Mesenchymal stem cell (in vitro differentiated cells and primary cell): Measurements from ENCODE around the gene MAGEB17.

ENCODE experiments used
- DNase-seq: peaks from one replicate; pipeline ENCODE4 v3.0.0-alpha.2; 2013
- H2AFZ ChIP-seq: one replicate; pipeline ENCODE4 v1.6.1; 2013; ENCODE audit warnings: low read depth, mild to moderate bottlenecking, control low read depth, inconsistent platforms, low read length, moderate library complexity
- H2AK5ac ChIP-seq: 2 replicates; pipeline ENCODE4 v1.6.1; 2013; ENCODE audit warnings: low read length, moderate library complexity, mild to moderate bottlenecking, inconsistent platforms; ENCODE audit not compliant: severe bottlenecking
- H2BK120ac ChIP-seq: one replicate; pipeline ENCODE4 v1.6.1; 2013; ENCODE audit warnings: low read depth, mild to moderate bottlenecking, inconsistent platforms, low read length, moderate library complexity
- H2BK12ac ChIP-seq, 2 experiments: one replicate each; pipeline ENCODE4 v1.6.1; 2013; ENCODE audit warnings: inconsistent platforms in 2 of 2, low read length in 2 of 2, mild to moderate bottlenecking in 2 of 2, moderate library complexity in 2 of 2, control low read depth in 1 of 2
- H2BK15ac ChIP-seq: one replicate; pipeline ENCODE4 v1.6.1; 2013; ENCODE audit warnings: mild to moderate bottlenecking, low read depth, inconsistent platforms; ENCODE audit not compliant: poor library complexity, severe bottlenecking
- H2BK5ac ChIP-seq: 2 replicates; pipeline ENCODE4 v1.6.1; 2013; ENCODE audit warnings: low read depth, mild to moderate bottlenecking, low read length, control low read depth, inconsistent platforms; ENCODE audit not compliant: poor library complexity, severe bottlenecking
- H3K14ac ChIP-seq, 2 experiments: one replicate each; pipeline ENCODE4 v1.6.1; 2013; ENCODE audit warnings: inconsistent platforms in 2 of 2, low read length in 2 of 2, control low read depth in 1 of 2, mild to moderate bottlenecking in 1 of 2, moderate library complexity in 1 of 2
- H3K18ac ChIP-seq, 2 experiments: one replicate each; pipeline ENCODE4 v1.6.1; 2013; ENCODE audit warnings: inconsistent platforms in 2 of 2, low read length in 2 of 2, control low read depth in 1 of 2, low read depth in 1 of 2, mild to moderate bottlenecking in 1 of 2
- H3K23ac ChIP-seq, 2 experiments: one replicate each; pipeline ENCODE4 v1.6.1; 2013; ENCODE audit warnings: inconsistent platforms in 2 of 2, low read length in 2 of 2, mild to moderate bottlenecking in 2 of 2, moderate library complexity in 2 of 2, control low read depth in 1 of 2
- H3K27ac ChIP-seq: 2 replicates; pipeline ENCODE4 v1.5.1; 2013; ENCODE audit warnings: mild to moderate bottlenecking, moderate library complexity, low read length, control low read depth, inconsistent platforms; ENCODE audit not compliant: poor library complexity, severe bottlenecking
- H3K27me3 ChIP-seq, 2 experiments: 2 replicates each; pipeline versions ENCODE4 v1.6.1 to v1.7.0; 2013; ENCODE audit warnings: low read length in 2 of 2, mild to moderate bottlenecking in 2 of 2, moderate library complexity in 2 of 2, control low read depth in 1 of 2, inconsistent platforms in 1 of 2; ENCODE audit not compliant: control insufficient read depth in 1 of 2, insufficient read depth in 1 of 2
- H3K36me3 ChIP-seq, 2 experiments: 2 replicates each; pipeline versions ENCODE4 v1.6.1 to v1.7.0; 2013; ENCODE audit warnings: low read length in 2 of 2, control low read depth in 1 of 2, inconsistent platforms in 1 of 2, low read depth in 1 of 2, mild to moderate bottlenecking in 1 of 2; ENCODE audit not compliant: insufficient read depth in 2 of 2, control insufficient read depth in 1 of 2
- H3K4ac ChIP-seq, 2 experiments: one replicate each; pipeline ENCODE4 v1.6.1; 2013; ENCODE audit warnings: inconsistent platforms in 2 of 2, low read length in 2 of 2, mild to moderate bottlenecking in 2 of 2, moderate library complexity in 2 of 2, control low read depth in 1 of 2, low read depth in 1 of 2
- H3K4me1 ChIP-seq: 2 replicates; pipeline ENCODE4 v1.6.1; 2013; ENCODE audit warnings: low read depth, low read length, control low read depth; ENCODE audit not compliant: control insufficient read depth, insufficient read depth
- H3K4me2 ChIP-seq: 2 replicates; pipeline ENCODE4 v1.6.1; 2013; ENCODE audit warnings: low read length, mild to moderate bottlenecking, inconsistent platforms; ENCODE audit not compliant: poor library complexity, severe bottlenecking
- H3K4me3 ChIP-seq, 2 experiments: 2 replicates each; pipeline versions ENCODE4 v1.5.1 to v1.7.0; 2013; ENCODE audit warnings: low read length in 2 of 2, mild to moderate bottlenecking in 2 of 2, control low read depth in 1 of 2, low read depth in 1 of 2; ENCODE audit not compliant: insufficient read depth in 1 of 2
- H3K79me1 ChIP-seq: replicated peaks from 2 replicates; pipeline ENCODE4 v1.6.1; 2013; ENCODE audit warnings: mild to moderate bottlenecking, control low read depth, low read length, inconsistent platforms; ENCODE audit not compliant: poor library complexity, severe bottlenecking
- H3K9ac ChIP-seq: 2 replicates; pipeline ENCODE4 v1.7.0; 2013; ENCODE audit warnings: mild to moderate bottlenecking, low read length, moderate library complexity
- H3K9me3 ChIP-seq: 2 replicates; pipeline ENCODE4 v1.7.0; 2013; ENCODE audit warnings: mild to moderate bottlenecking, low read length; ENCODE audit not compliant: control insufficient read depth
- H4K8ac ChIP-seq: one replicate; pipeline ENCODE4 v1.6.1; 2013; ENCODE audit warnings: inconsistent platforms, mild to moderate bottlenecking, low read length, moderate library complexity
- H4K91ac ChIP-seq: one replicate; pipeline ENCODE4 v1.6.1; 2013; ENCODE audit warnings: mild to moderate bottlenecking, low read length, inconsistent platforms
- WGBS: methylation state at CpG from one replicate; pipeline ENCODE4 v1.1.7; 2013; ENCODE audit warnings: mixed read lengths; 5-methylcytosine and 5-hydroxymethylcytosine counted together

Gene MAGEB17

DNA sequence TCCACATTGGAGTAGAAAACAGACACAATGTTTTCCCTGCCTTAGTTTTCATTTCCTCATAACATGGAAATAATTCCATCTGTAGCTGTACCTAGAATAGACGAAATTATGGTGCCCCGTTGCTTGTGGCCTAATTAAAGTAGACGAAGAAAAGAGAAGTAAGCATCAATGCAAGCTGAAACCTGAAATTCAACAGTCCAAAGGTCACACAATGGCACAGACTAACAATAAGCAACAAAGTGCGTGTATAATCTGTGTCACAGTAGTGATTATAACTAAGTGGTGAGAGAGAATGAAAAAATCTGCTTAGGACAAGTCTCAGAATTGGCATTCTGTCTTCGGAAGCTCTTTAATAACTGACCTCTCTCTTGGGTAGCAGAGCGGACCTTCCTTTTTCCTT, 24.3 kb downstream of the MAGEB17 start:
- no peak overlapping the region for H3K4me3 ChIP-seq
- no peak overlapping the region for H2AFZ ChIP-seq
- no peak overlapping the region for H2AK5ac ChIP-seq
- H3K9me3 ChIP-seq: no peaks in the 10 kb centered on the region
- no peak overlapping the region for H3K27ac ChIP-seq
- H3K36me3 ChIP-seq: no peaks in the 10 kb centered on the region
- H3K9ac ChIP-seq: no peak overlapping the region
- H4K8ac ChIP-seq: no peak overlapping the region
- H3K4me2 ChIP-seq: no peak overlapping the region
- H3K79me1 ChIP-seq: no peaks in the 10 kb centered on the region
- no peak overlapping the region for H3K18ac ChIP-seq
- no peak overlapping the region for H2BK12ac ChIP-seq
- H2BK15ac ChIP-seq: no peak overlapping the region
- 98% methylated on average over 5 of the region's 6 CpGs for WGBS
- peaks cover 0 to 3% of the 10 kb centered on the region in 2 experiments for H3K27me3 ChIP-seq
- H2BK120ac ChIP-seq: no peak overlapping the region
- H4K91ac ChIP-seq: no peak overlapping the region
- H3K14ac ChIP-seq: no peak overlapping the region
- H3K23ac ChIP-seq: no peak overlapping the region
- H2BK5ac ChIP-seq: no peak overlapping the region
- H3K4ac ChIP-seq: no peak overlapping the region
- no peak for DNase-seq
- no peaks in the 10 kb centered on the region for H3K4me1 ChIP-seq

DNA sequence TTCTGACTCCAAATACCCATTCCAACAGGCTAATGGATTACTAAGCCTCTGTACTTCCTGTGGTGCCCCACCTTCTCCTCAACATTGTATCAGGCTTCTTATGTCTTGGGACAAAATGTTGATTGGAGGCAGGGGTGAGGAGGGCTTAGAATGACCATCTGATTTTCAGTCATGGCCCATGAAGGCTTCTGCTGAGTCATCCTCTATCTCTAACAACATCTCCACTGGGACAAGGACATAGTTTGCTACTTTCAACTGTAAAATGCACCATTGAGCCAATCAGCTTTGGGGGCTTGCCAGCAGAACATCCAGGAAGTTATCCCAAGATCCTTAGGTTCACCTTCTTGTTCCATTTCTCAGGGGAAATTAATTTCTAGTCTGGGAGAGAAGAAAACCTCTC, 29.5 kb downstream of the MAGEB17 start:
- Histone ChIP-seq H3K4me3 (no peak overlapping the region), H3K14ac (no peak overlapping the region), H4K8ac (no peak overlapping the region), H3K27ac (no peak overlapping the region), H3K36me3 (no peaks in the 10 kb centered on the region), H2AFZ (no peak overlapping the region), H3K27me3 (peaks cover 0 to 3% of the 10 kb centered on the region in 2 experiments), H3K18ac (no peak overlapping the region), H3K4me2 (no peak overlapping the region), H2BK5ac (no peak overlapping the region), H3K4me1 (no peaks in the 10 kb centered on the region), H2BK120ac (no peak overlapping the region), H3K9ac (no peak overlapping the region), H3K79me1 (no peaks in the 10 kb centered on the region), H3K23ac (no peak overlapping the region), H4K91ac (no peak overlapping the region), H3K9me3 (no peaks in the 10 kb centered on the region), H3K4ac (no peak overlapping the region), H2AK5ac (no peak overlapping the region), H2BK12ac (no peak overlapping the region), H2BK15ac (no peak overlapping the region)
- DNase-seq: no peak

DNA sequence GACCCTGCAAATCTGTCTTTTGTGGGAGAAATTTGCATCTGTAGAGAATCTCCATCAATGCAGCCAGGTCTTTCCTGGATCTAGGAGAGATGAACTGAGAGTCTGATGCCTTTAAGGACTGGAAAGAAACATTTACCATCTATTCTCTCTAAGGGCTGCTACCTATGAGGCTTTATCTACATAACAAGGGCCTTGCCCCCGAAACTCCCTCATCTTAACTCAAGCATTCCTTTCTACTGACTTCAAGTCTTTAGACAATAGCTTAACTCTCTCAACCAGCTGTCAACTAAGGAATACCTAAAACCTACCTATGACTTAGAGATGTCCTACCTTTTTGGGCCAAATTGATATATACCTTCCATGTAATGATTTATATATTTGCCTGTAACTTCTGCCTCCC, 32.1 kb downstream of the MAGEB17 start:
- Histone ChIP-seq H3K4me1 (no peaks in the 10 kb centered on the region), H3K79me1 (no peaks in the 10 kb centered on the region), H3K18ac (no peak overlapping the region), H3K9ac (no peak overlapping the region), H3K23ac (no peak overlapping the region), H3K14ac (no peak overlapping the region), H2BK5ac (no peak overlapping the region), H2AK5ac (no peak overlapping the region), H2BK120ac (no peak overlapping the region), H3K27ac (no peak overlapping the region), H4K91ac (no peak overlapping the region), H3K9me3 (no peaks in the 10 kb centered on the region), H4K8ac (no peak overlapping the region), H2BK15ac (no peak overlapping the region), H3K36me3 (no peaks in the 10 kb centered on the region), H2BK12ac (no peak overlapping the region), H2AFZ (no peak overlapping the region), H3K4ac (no peak overlapping the region), H3K4me3 (no peak overlapping the region), H3K27me3 (no peaks in the 10 kb centered on the region), H3K4me2 (no peak overlapping the region)
- DNase-seq: no peak
- WGBS: 95% methylated on average over 1 of the region's 1 CpG

DNA sequence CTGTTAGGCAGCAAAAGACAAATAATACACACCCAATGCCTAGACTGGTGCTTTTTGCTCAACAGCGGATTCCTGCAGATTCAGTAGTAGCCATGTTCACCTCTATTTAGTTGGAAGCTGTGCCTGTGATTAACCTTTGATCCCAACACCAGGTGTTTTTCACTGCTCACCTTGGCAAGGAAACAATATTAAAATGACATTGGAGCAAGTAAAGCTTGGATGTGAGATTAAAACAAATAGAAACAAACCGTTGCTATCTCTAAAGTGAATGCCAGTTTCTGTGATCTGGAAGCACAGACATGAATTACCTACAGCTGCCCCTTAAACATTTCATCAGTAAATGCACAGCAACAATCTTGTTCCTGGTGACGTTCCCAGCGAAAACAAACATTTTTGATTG, 35.7 kb downstream of the MAGEB17 start:
- Histone ChIP-seq H3K9ac (no peak overlapping the region), H3K36me3 (no peaks in the 10 kb centered on the region), H2BK5ac (no peak overlapping the region), H3K4me3 (no peak overlapping the region), H3K27ac (no peak overlapping the region), H3K23ac (no peak overlapping the region), H3K14ac (no peak overlapping the region), H3K4me2 (no peak overlapping the region), H3K4ac (no peak overlapping the region), H2AK5ac (no peak overlapping the region), H2BK120ac (no peak overlapping the region), H4K91ac (no peak overlapping the region), H3K18ac (no peak overlapping the region), H3K4me1 (no peaks in the 10 kb centered on the region), H3K9me3 (no peaks in the 10 kb centered on the region), H4K8ac (no peak overlapping the region), H3K27me3 (no peaks in the 10 kb centered on the region), H2AFZ (no peak overlapping the region), H3K79me1 (no peaks in the 10 kb centered on the region), H2BK15ac (no peak overlapping the region), H2BK12ac (no peak overlapping the region)
- 100% methylated on average over 1 of the region's 4 CpGs for WGBS
- DNase-seq: no peak
